Right lobe of liver (tissue), 6 donors: ENCODE results near the gene ASB14. TPM values are rescaled to one million over a fixed set of nuclear protein-coding genes. Genes with fewer than 3 reads are reported as not detected.

Experiments
- ATAC-seq, 4 donors: fragments of 200-7000 bp; cut with Tn5 transposase; one replicate each; pipeline ENCODE4 v1.9.1; 2020; ENCODE audit warnings: mild to moderate bottlenecking in 4 of 4, moderate library complexity in 4 of 4
- DNase-seq, 3 donors: peaks; one replicate each; pipeline ENCODE4 v3.0.0-alpha.2; 2020
- H3K27ac ChIP-seq, 3 donors: fragments of 200-600 bp; one replicate each; pipeline ENCODE4 v1.8.0; 2022
- H3K27me3 ChIP-seq, 2 donors: fragments of 200-600 bp; one replicate each; pipeline ENCODE4 v1.8.0; 2022
- H3K36me3 ChIP-seq, 4 donors: fragments of 200-600 bp; sonication (generic) in 1 of 4; one replicate each; pipeline versions ENCODE4 v1.5.1 to v1.8.0; 2017 to 2022; ENCODE audit warnings: control low read depth in 1 of 4
- H3K4me1 ChIP-seq, 4 donors: fragments of 200-600 bp; sonication (generic) in 1 of 4; one replicate each; pipeline versions ENCODE4 v1.5.1 to v1.8.0; 2017 to 2022; ENCODE audit warnings: control low read depth in 1 of 4
- H3K4me3 ChIP-seq, 3 donors: fragments of 200-600 bp; one replicate each; pipeline ENCODE4 v1.8.0; 2022
- H3K9me3 ChIP-seq, 4 donors: fragments of 200-600 bp; sonication (generic) in 1 of 4; one replicate each; pipeline versions ENCODE4 v1.5.1 to v1.8.0; 2017 to 2022; ENCODE audit warnings: control low read depth in 1 of 4
- CTCF ChIP-seq, 4 donors: fragments of 200-600 bp in 3 of 4; fragments of 450-650 bp in 1 of 4; IDR thresholded peaks; one replicate each; pipeline versions ENCODE4 v1.5.1 to v1.8.0; 2016 to 2022; ENCODE audit warnings: antibody characterized with exemption in 4 of 4, mild to moderate bottlenecking in 2 of 4
- POLR2A ChIP-seq: fragments of 450-650 bp; IDR thresholded peaks from one replicate; pipeline ENCODE4 v1.6.1; 2017; ENCODE audit warnings: antibody characterized with exemption, mild to moderate bottlenecking
- WGBS: methylation state at CpG from one replicate; pipeline ENCODE4 v1.1.6; 2018; ENCODE audit warnings: low coverage, low lambda C conversion rate; ENCODE audit not compliant: insufficient coverage; ENCODE audit errors: missing lambda C conversion rate; 5-methylcytosine and 5-hydroxymethylcytosine counted together
- intact Hi-C, 2 donors: fragments of 100-400 bp; cut with DNase I; formaldehyde crosslinking; loops; one replicate each; pipeline versions ENCODE4 v1.11.2 to v1.14.1; 2022
- total RNA-seq, 6 experiments: library from RNA; depleted of rRNA in 2 of 6; stranded (reverse); fragments of >200 nt in 2 of 6; fragmentation: NEBNext Ultra II Directional in 3 of 6; extraction: Animal tissue kit (Norgen Biotek cat#: 25700) in 3 of 6; gene quantifications; one replicate each; pipeline versions ENCODE4 v1.1.0 to v1.2.4, GENCODE V29; 2016 to 2023
- donor health status: DM: no; HTN: yes; CAD: no.
- donor health status: DM: no; HTN: no; CAD: no.
- donor health status: DM: no; HTN: no; CAD: no.
- donor health status: DM: no; HTN: yes; CAD: no.
- donor health status: DM: no; HTN: yes; CAD: no.

The ASB14 gene
- total RNA-seq, 6 experiments from 2014 or later, result not detected

GRCh38 chr3:57227204-57227929 is 65.1 kb downstream of the ASB14 start, which contains the start of gene APPL1:
Gene APPL1, plus strand, starts transcription at chr3:57227729. Its CDS starts 155 bp downstream, at chr3:57227884.
- Histone ChIP-seq H3K4me3 (peak within 1 kb of the TSS; percentile 54 to 86 (median 71)), H3K27ac (peak within 1 kb of the TSS; percentile 57 to 86 (median 84)), H3K4me1 (peaks cover 0 to 14% (median 5%) of the 10 kb centered on the region in 4 donors), H3K36me3 (no peaks in the 10 kb centered on the region), H3K27me3 (no peaks in the 10 kb centered on the region), H3K9me3 (no peaks in the 10 kb centered on the region)
- peak; percentile 97 to 99 (median 98) for ATAC-seq
- peak; percentile 96 for DNase-seq
- TF ChIP-seq POLR2A (peak; percentile 85), CTCF (IDR thresholded peaks at IDR 0.05) (no peak)
- intact Hi-C loops, result no loop called here
- WGBS, result 0% methylated on average over 9 of the region's 71 CpGs

- no peaks in the 10 kb centered on the region for H3K9me3 ChIP-seq
- DNase-seq (no peak), ATAC-seq (no peak)
- H3K27me3 ChIP-seq, result no peaks in the 10 kb centered on the region
- H3K36me3 ChIP-seq, result no peaks in the 10 kb centered on the region
- intact Hi-C loops, result no loop called here
- TF ChIP-seq POLR2A (no peak), CTCF (IDR thresholded peaks at IDR 0.05) (no peak)
- no peak overlapping the region for H3K27ac ChIP-seq
- H3K4me1 ChIP-seq, result peaks cover 0 to 14% (median 5%) of the 10 kb centered on the region in 4 donors
- 48% methylated on average over 2 of the region's 2 CpGs for WGBS
- H3K4me3 ChIP-seq, result no peak overlapping the region
Measured at GRCh38 chr3:57226176-57226575, 66.3 kb downstream of the ASB14 start.

- H3K4me3 ChIP-seq, result no peak overlapping the region
- ATAC-seq, result no peak
- DNase-seq, result no peak
- H3K9me3 ChIP-seq, result no peaks in the 10 kb centered on the region
- H3K36me3 ChIP-seq, result no peaks in the 10 kb centered on the region
- peaks cover 0 to 14% (median 5%) of the 10 kb centered on the region in 4 donors for H3K4me1 ChIP-seq
- H3K27ac ChIP-seq, result no peak overlapping the region
- no peak for TF ChIP-seq POLR2A
- no peak for TF ChIP-seq CTCF (IDR thresholded peaks at IDR 0.05)
- 60% methylated on average over 4 of the region's 4 CpGs for WGBS
- H3K27me3 ChIP-seq, result no peaks in the 10 kb centered on the region
- intact Hi-C loops, result no loop called here
Measured at GRCh38 chr3:57224856-57225255, 67.6 kb downstream of the ASB14 start.

GRCh38 chr3:57221883-57222282 is 70.6 kb downstream of the ASB14 start:
- Histone ChIP-seq H3K9me3 (no peaks in the 10 kb centered on the region), H3K27ac (no peak overlapping the region), H3K4me3 (no peak overlapping the region), H3K36me3 (no peaks in the 10 kb centered on the region), H3K27me3 (no peaks in the 10 kb centered on the region), H3K4me1 (no peaks in the 10 kb centered on the region)
- ATAC-seq (peak in 3 of 4 donors; percentile 38 to 67 (median 49)), DNase-seq (no peak)
- WGBS, result 39% methylated on average over 2 of the region's 2 CpGs
- intact Hi-C loops, result no loop called here
- TF ChIP-seq POLR2A, result no peak
- peak in 3 of 4 donors; percentile 28 to 42 (median 32) for TF ChIP-seq CTCF (IDR thresholded peaks at IDR 0.05)

Other genes with a start within 250 kb of the ASB14 start
- under 1 TPM in 1 of 6 experiments, not detected in 5; 0.09 TPM for gene SPATA12, start 232.0 kb downstream of the ASB14 start, total RNA-seq
- gene IL17RD, start 127.3 kb downstream of the ASB14 start, total RNA-seq, result under 1 TPM; under 0.01 to 0.40 (median 0.29) TPM
- under 1 TPM in 4 of 6 experiments, not detected in 2; 0.22 to 0.95 (median 0.66) TPM for gene HESX1, start 92.7 kb downstream of the ASB14 start, total RNA-seq
- 10 to 100 TPM; 12.6 to 21.6 (median 16.6) TPM for gene APPL1, start 65.0 kb downstream of the ASB14 start, total RNA-seq